ENCODE results near the gene LGALS8. TPM values are rescaled to one million over a fixed set of nuclear protein-coding genes. Genes with fewer than 3 reads are reported as not detected.
"Not testable (repeated sequence)": the region's sequence is repeated elsewhere in the genome, so short reads cannot be mapped to it uniquely, and the experiment has no call there.

Gene LGALS8
- polyA plus RNA-seq, 1 experiment: 50.6 TPM

- no peaks in the 10 kb centered on the region for H3K27me3 ChIP-seq (ENCODE audit: control insufficient read depth, insufficient read depth, low read length)
- no peaks in the 10 kb centered on the region for H3K36me3 ChIP-seq (ENCODE audit: control insufficient read depth, insufficient read depth, low read length)
- peak; percentile 20 for DNase-seq (ENCODE audit: low read depth)
- ChIA-PET CTCF (interaction anchor here (0.6 to 1.2 kb wide), 2 partner anchors 290 to 399 kb away, joined by 3 read pairs; no protein-coding TSS in a partner anchor), POLR2A (no interaction called here)
- no peak for TF ChIP-seq CTCF (IDR thresholded peaks at IDR 0.05; ENCODE audit: insufficient read depth, low read depth, low read length)
- H3K4me3 ChIP-seq (ENCODE audit: low read depth, low read length): peak overlapping the region; percentile 21
Observed at GRCh38 chr1:236502972-236503639, 20.7 kb upstream of the LGALS8 start.

GRCh38 chr1:236504338-236504737, 19.4 kb upstream of the LGALS8 start:
- H3K4me3 ChIP-seq (ENCODE audit: low read depth, low read length); H3K27me3 ChIP-seq (ENCODE audit: control insufficient read depth, insufficient read depth, low read length); DNase-seq (ENCODE audit: low read depth); POLR2A ChIA-PET; H3K36me3 ChIP-seq (ENCODE audit: control insufficient read depth, insufficient read depth, low read length): not testable (repeated sequence)
- CTCF ChIA-PET: interaction anchor here (0.6 to 1.2 kb wide), 2 partner anchors 21 to 400 kb away, joined by 3 to 5 read pairs; no protein-coding TSS in a partner anchor

- DNase-seq (ENCODE audit: low read depth): no peak
- Histone ChIP-seq H3K27me3 (ENCODE audit: control insufficient read depth, insufficient read depth, low read length) (no peaks in the 10 kb centered on the region), H3K36me3 (ENCODE audit: control insufficient read depth, insufficient read depth, low read length) (no peaks in the 10 kb centered on the region), H3K4me3 (ENCODE audit: low read depth, low read length) (no peak overlapping the region)
- no peak for TF ChIP-seq CTCF (IDR thresholded peaks at IDR 0.05; ENCODE audit: insufficient read depth, low read depth, low read length)
- POLR2A ChIA-PET: interaction anchor here (0.7 kb wide), 1 partner anchor 17 kb away, joined by 3 read pairs; the partner anchor contains the start of gene LGALS8
- CTCF ChIA-PET: interaction anchor here (0.6 to 1.4 kb wide), 2 partner anchors 9 to 17 kb away, joined by 3 read pairs; no protein-coding TSS in a partner anchor
Observed at GRCh38 chr1:236507022-236507700, 16.6 kb upstream of the LGALS8 start.

- ChIA-PET CTCF (no interaction called here), POLR2A (no interaction called here)
- H3K4me3 ChIP-seq (ENCODE audit: low read depth, low read length): no peak overlapping the region
- no peak for TF ChIP-seq CTCF (IDR thresholded peaks at IDR 0.05; ENCODE audit: insufficient read depth, low read depth, low read length)
- DNase-seq (ENCODE audit: low read depth): no peak
- no peaks in the 10 kb centered on the region for H3K27me3 ChIP-seq (ENCODE audit: control insufficient read depth, insufficient read depth, low read length)
- H3K36me3 ChIP-seq (ENCODE audit: control insufficient read depth, insufficient read depth, low read length): no peaks in the 10 kb centered on the region
Observed at GRCh38 chr1:236508593-236509027, 15.2 kb upstream of the LGALS8 start.

GRCh38 chr1:236509203-236509602, 14.6 kb upstream of the LGALS8 start:
- DNase-seq (ENCODE audit: low read depth): no peak
- POLR2A ChIA-PET: no interaction called here
- no peaks in the 10 kb centered on the region for H3K36me3 ChIP-seq (ENCODE audit: control insufficient read depth, insufficient read depth, low read length)
- no peak for TF ChIP-seq CTCF (IDR thresholded peaks at IDR 0.05; ENCODE audit: insufficient read depth, low read depth, low read length)
- H3K27me3 ChIP-seq (ENCODE audit: control insufficient read depth, insufficient read depth, low read length): no peaks in the 10 kb centered on the region
- CTCF ChIA-PET: interaction anchor here (1.0 kb wide), 1 partner anchor 16 kb away, joined by 3 read pairs; no protein-coding TSS in a partner anchor
- no peak overlapping the region for H3K4me3 ChIP-seq (ENCODE audit: low read depth, low read length)

Measured in BJ (cell line).